H9 (cell line): ENCODE data around the gene DYNC2H1. TPM values are rescaled to one million over a fixed set of nuclear protein-coding genes. Genes with fewer than 3 reads are reported as not detected.

ENCODE experiments used
- DNase-seq: peaks from one replicate; pipeline ENCODE4 v3.0.0-alpha.2; 2017
- H2AFZ ChIP-seq: one replicate; pipeline ENCODE4 v1.6.1; 2013; ENCODE audit warnings: mild to moderate bottlenecking, low read length, control low read depth, moderate library complexity
- H2AK5ac ChIP-seq: 2 replicates; pipeline ENCODE4 v1.6.1; 2013; ENCODE audit warnings: low read length, control low read depth, mixed read lengths; ENCODE audit not compliant: insufficient read length
- H2BK120ac ChIP-seq: one replicate; pipeline ENCODE4 v1.6.1; 2013; ENCODE audit warnings: low read depth, mild to moderate bottlenecking, low read length, control low read depth, inconsistent platforms; ENCODE audit not compliant: poor library complexity, severe bottlenecking
- H2BK12ac ChIP-seq: 2 replicates; pipeline ENCODE4 v1.6.1; 2013; ENCODE audit warnings: low read length, control low read depth, mixed read lengths, low read depth; ENCODE audit not compliant: insufficient read length
- H2BK15ac ChIP-seq: 2 replicates; pipeline ENCODE4 v1.6.1; 2013; ENCODE audit warnings: low read depth, low read length, control low read depth
- H2BK20ac ChIP-seq: one replicate; pipeline ENCODE4 v1.6.1; 2013; ENCODE audit warnings: low read depth, mild to moderate bottlenecking, low read length, control low read depth, inconsistent platforms; ENCODE audit not compliant: poor library complexity, severe bottlenecking
- H2BK5ac ChIP-seq: 2 replicates; pipeline ENCODE4 v1.6.1; 2013; ENCODE audit warnings: low read length, control low read depth, mixed read lengths; ENCODE audit not compliant: insufficient read length
- H3K14ac ChIP-seq: 2 replicates; pipeline ENCODE4 v1.6.1; 2013; ENCODE audit warnings: low read length, control low read depth; ENCODE audit not compliant: insufficient read depth
- H3K18ac ChIP-seq: 2 replicates; pipeline ENCODE4 v1.6.1; 2013; ENCODE audit warnings: low read depth, mild to moderate bottlenecking, mixed read lengths, low read length, control low read depth; ENCODE audit not compliant: insufficient read length
- H3K23ac ChIP-seq: 2 replicates; pipeline ENCODE4 v1.6.1; 2013; ENCODE audit warnings: low read length, control low read depth, mixed read lengths, low read depth; ENCODE audit not compliant: insufficient read length
- H3K23me2 ChIP-seq: 2 replicates; pipeline ENCODE4 v1.6.1; 2013; ENCODE audit warnings: low read depth, mild to moderate bottlenecking, mixed read lengths, low read length, control low read depth; ENCODE audit not compliant: insufficient read length, poor library complexity, severe bottlenecking
- H3K27ac ChIP-seq: 2 replicates; pipeline ENCODE4 v1.5.1; 2013; ENCODE audit warnings: low read length, control low read depth, mixed read lengths, low read depth; ENCODE audit not compliant: insufficient read length
- H3K27me3 ChIP-seq: 2 replicates; pipeline ENCODE4 v1.6.1; 2013; ENCODE audit warnings: low read length, control low read depth, inconsistent platforms; ENCODE audit not compliant: insufficient read depth
- H3K4ac ChIP-seq: 2 replicates; pipeline ENCODE4 v1.6.1; 2013; ENCODE audit warnings: low read depth, mild to moderate bottlenecking, control low read depth, inconsistent platforms, low read length, moderate library complexity
- H3K4me1 ChIP-seq: 2 replicates; pipeline ENCODE4 v1.6.1; 2013; ENCODE audit warnings: low read length, control low read depth, inconsistent platforms; ENCODE audit not compliant: insufficient read depth
- H3K4me2 ChIP-seq: 2 replicates; pipeline ENCODE4 v1.6.1; 2013; ENCODE audit warnings: low read length, control low read depth, mixed read lengths; ENCODE audit not compliant: insufficient read length, insufficient read depth
- H3K56ac ChIP-seq: 2 replicates; pipeline ENCODE4 v1.6.1; 2013; ENCODE audit warnings: low read depth, mild to moderate bottlenecking, mixed read lengths, low read length, control low read depth; ENCODE audit not compliant: insufficient read length
- H3K79me1 ChIP-seq: 2 replicates; pipeline ENCODE4 v1.6.1; 2013; ENCODE audit warnings: low read depth, mild to moderate bottlenecking, moderate library complexity, low read length, control low read depth, inconsistent platforms; ENCODE audit not compliant: insufficient read depth, poor library complexity, severe bottlenecking
- H3K79me2 ChIP-seq: 2 replicates; pipeline ENCODE4 v1.6.1; 2013; ENCODE audit warnings: low read length, control low read depth, inconsistent platforms; ENCODE audit not compliant: insufficient read depth
- H3K9ac ChIP-seq: 2 replicates; pipeline ENCODE4 v1.6.1; 2013; ENCODE audit warnings: low read length, control low read depth, mixed read lengths; ENCODE audit not compliant: insufficient read length; ENCODE audit errors: extremely low read depth
- H3K9me3 ChIP-seq: one replicate; pipeline ENCODE4 v1.6.1; 2013; ENCODE audit warnings: low read depth, low read length, inconsistent platforms; ENCODE audit not compliant: control insufficient read depth
- H3T11ph ChIP-seq: one replicate; pipeline ENCODE4 v1.6.1; 2013; ENCODE audit warnings: mild to moderate bottlenecking, low read length, control low read depth, inconsistent platforms
- H4K20me1 ChIP-seq: one replicate; pipeline ENCODE4 v1.6.1; 2013; ENCODE audit not compliant: control insufficient read depth, insufficient read length, insufficient read depth
- H4K5ac ChIP-seq: 2 replicates; pipeline ENCODE4 v1.6.1; 2013; ENCODE audit warnings: low read depth, mild to moderate bottlenecking, mixed read lengths, low read length, control low read depth; ENCODE audit not compliant: insufficient read length
- H4K8ac ChIP-seq: replicated peaks from 2 replicates; pipeline ENCODE4 v1.6.1; 2013; ENCODE audit warnings: low read length, control low read depth, mixed read lengths, low read depth; ENCODE audit not compliant: insufficient read length
- H4K91ac ChIP-seq: 2 replicates; pipeline ENCODE4 v1.6.1; 2013; ENCODE audit warnings: low read depth, mild to moderate bottlenecking, moderate library complexity, mixed read lengths, low read length, control low read depth; ENCODE audit not compliant: insufficient read length
- H3K27ac Mint-ChIP-seq, 3 experiments: 2 replicates in 2 of 3; 3 replicates in 1 of 3; pipeline ENCODE4 v1.8.0; 2020 to 2021; ENCODE audit warnings: mixed read lengths in 3 of 3, mild to moderate bottlenecking in 1 of 3, moderate library complexity in 1 of 3
- H3K27me3 Mint-ChIP-seq: 2 replicates; pipeline ENCODE4 v1.8.0; 2021; ENCODE audit warnings: low read depth, mild to moderate bottlenecking, moderate library complexity, mixed read lengths
- H3K36me3 Mint-ChIP-seq, 3 experiments: 2 replicates in 2 of 3; 3 replicates in 1 of 3; pipeline ENCODE4 v1.8.0; 2020 to 2021; ENCODE audit warnings: low read depth in 3 of 3, mixed read lengths in 3 of 3; ENCODE audit not compliant: insufficient read depth in 1 of 3
- H3K4me1 Mint-ChIP-seq, 2 experiments: 2 replicates each; pipeline ENCODE4 v1.8.0; 2020; ENCODE audit warnings: mixed read lengths in 2 of 2
- H3K4me3 Mint-ChIP-seq, 2 experiments: 2 replicates in 1 of 2; 3 replicates in 1 of 2; pipeline ENCODE4 v1.8.0; 2020 to 2021; ENCODE audit warnings: mild to moderate bottlenecking in 2 of 2, mixed read lengths in 2 of 2, moderate library complexity in 1 of 2
- H3K9me3 Mint-ChIP-seq, 2 experiments: 2 replicates in 1 of 2; 3 replicates in 1 of 2; pipeline ENCODE4 v1.8.0; 2020; ENCODE audit warnings: mild to moderate bottlenecking in 2 of 2, mixed read lengths in 2 of 2, moderate library complexity in 1 of 2
- WGBS: extraction: QIAGEN DNeasy Blood & Tissue Kit; methylation state at CpG from one replicate; pipeline ENCODE4 v1.1.7; 2013; ENCODE audit warnings: missing lambda C conversion rate, low lambda C conversion rate, mixed read lengths; ENCODE audit not compliant: insufficient read length; ENCODE audit errors: extremely low coverage; 5-methylcytosine and 5-hydroxymethylcytosine counted together
- total RNA-seq: library from RNA; stranded (reverse); gene quantifications from 2 replicates; pipeline ENCODE4 v1.2.1, GENCODE V29; 2021
- TF ChIP-seq, protein P1 (sequence below): fragments of 200-600 bp; sonication (generic); conservative IDR thresholded peaks from 3 replicates; pipeline ENCODE4 v1.8.0; 2021; ENCODE audit warnings: antibody characterized with exemption, mild to moderate bottlenecking

DYNC2H1 gene
- total RNA-seq, 1 experiment from 2014 or later = 13.2 TPM

DNA sequence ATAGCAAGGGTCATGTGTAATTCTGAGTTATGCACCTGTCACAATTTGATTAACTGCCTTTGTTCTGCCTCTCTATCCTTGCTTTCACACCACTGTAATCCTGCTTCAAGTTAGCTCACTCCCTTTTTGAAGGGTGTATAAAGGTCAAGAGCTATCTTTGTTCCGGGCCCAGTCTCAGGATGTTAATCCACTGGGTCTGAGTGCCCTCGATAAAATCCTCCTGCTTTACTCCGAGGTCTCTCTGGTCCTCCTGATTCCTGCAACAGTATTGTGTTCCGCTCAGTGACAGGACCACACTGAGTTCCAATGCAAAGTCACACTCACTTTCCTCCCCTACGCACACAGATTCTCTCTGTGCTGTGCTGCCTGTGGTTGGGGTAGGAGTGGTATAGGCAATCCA lies 186.5 kb downstream of the DYNC2H1 start:
- TF ChIP-seq, protein P1, sequence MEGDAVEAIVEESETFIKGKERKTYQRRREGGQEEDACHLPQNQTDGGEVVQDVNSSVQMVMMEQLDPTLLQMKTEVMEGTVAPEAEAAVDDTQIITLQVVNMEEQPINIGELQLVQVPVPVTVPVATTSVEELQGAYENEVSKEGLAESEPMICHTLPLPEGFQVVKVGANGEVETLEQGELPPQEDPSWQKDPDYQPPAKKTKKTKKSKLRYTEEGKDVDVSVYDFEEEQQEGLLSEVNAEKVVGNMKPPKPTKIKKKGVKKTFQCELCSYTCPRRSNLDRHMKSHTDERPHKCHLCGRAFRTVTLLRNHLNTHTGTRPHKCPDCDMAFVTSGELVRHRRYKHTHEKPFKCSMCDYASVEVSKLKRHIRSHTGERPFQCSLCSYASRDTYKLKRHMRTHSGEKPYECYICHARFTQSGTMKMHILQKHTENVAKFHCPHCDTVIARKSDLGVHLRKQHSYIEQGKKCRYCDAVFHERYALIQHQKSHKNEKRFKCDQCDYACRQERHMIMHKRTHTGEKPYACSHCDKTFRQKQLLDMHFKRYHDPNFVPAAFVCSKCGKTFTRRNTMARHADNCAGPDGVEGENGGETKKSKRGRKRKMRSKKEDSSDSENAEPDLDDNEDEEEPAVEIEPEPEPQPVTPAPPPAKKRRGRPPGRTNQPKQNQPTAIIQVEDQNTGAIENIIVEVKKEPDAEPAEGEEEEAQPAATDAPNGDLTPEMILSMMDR = no peak
- H2BK5ac ChIP-seq = no peak overlapping the region
- Mint-ChIP-seq H3K27ac (no peak overlapping the region), H3K27me3 (no peaks in the 10 kb centered on the region), H3K9me3 (peaks cover 33 to 34% of the 10 kb centered on the region in 2 experiments), H3K4me1 (peaks cover 8 to 10% of the 10 kb centered on the region in 2 experiments; a peak in 3 of 4 replicates), H3K36me3 (peaks cover 41 to 46% (median 43%) of the 10 kb centered on the region in 3 experiments), H3K4me3 (no peak overlapping the region)
- no peaks in the 10 kb centered on the region for H4K20me1 ChIP-seq
- no peak overlapping the region for H2BK120ac ChIP-seq
- H3K4ac ChIP-seq = no peak overlapping the region
- H2AFZ ChIP-seq = no peak overlapping the region
- no peaks in the 10 kb centered on the region for H3K27me3 ChIP-seq
- H3K23ac ChIP-seq = no peak overlapping the region
- no peak overlapping the region for H3K9ac ChIP-seq
- no peak overlapping the region for H3K18ac ChIP-seq
- H3K27ac ChIP-seq = no peak overlapping the region
- H3K4me2 ChIP-seq = no peak overlapping the region
- no peak overlapping the region for H3K56ac ChIP-seq
- H3K9me3 ChIP-seq = peaks cover 18% of the 10 kb centered on the region
- no peak overlapping the region for H4K91ac ChIP-seq
- H3K14ac ChIP-seq = no peak overlapping the region
- H3K79me1 ChIP-seq = no peaks in the 10 kb centered on the region
- H4K5ac ChIP-seq = no peak overlapping the region
- no peak overlapping the region for H2BK15ac ChIP-seq
- no peak overlapping the region for H2BK12ac ChIP-seq
- no peak overlapping the region for H2AK5ac ChIP-seq
- no peaks in the 10 kb centered on the region for H3K79me2 ChIP-seq
- H3K4me1 ChIP-seq = no peaks in the 10 kb centered on the region
- H2BK20ac ChIP-seq = no peak overlapping the region
- WGBS = no CpG with 5 or more reads among the region's 5 CpGs
- no peak overlapping the region for H3T11ph ChIP-seq
- no peak for DNase-seq
- no peaks in the 10 kb centered on the region for H3K23me2 ChIP-seq
- H4K8ac ChIP-seq = no peak overlapping the region
